ENCODE results near the gene KLRC3.
"Not testable (repeated sequence)": the region's sequence is repeated elsewhere in the genome, so short reads cannot be mapped to it uniquely, and the experiment has no call there.

Gene KLRC3

DNA sequence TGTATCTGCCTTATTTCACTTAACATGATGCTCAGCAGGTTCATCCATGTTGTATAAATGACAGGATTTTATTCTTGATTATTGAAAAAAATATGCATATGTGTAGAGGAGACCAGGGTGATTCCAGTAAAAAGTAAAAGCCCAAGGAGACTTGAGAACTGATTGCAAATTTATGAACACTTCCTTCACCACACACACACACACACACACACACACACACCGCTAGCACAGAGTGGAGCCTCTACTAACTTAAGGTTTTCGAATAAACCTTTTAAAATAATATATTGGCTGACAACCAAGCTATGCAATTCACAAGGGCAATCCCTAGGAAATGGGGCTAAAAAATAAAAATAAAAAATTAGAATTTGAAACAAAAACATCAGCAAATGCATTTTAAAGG, 22.2 kb downstream of the KLRC3 start:
- no peak for DNase-seq

DNA sequence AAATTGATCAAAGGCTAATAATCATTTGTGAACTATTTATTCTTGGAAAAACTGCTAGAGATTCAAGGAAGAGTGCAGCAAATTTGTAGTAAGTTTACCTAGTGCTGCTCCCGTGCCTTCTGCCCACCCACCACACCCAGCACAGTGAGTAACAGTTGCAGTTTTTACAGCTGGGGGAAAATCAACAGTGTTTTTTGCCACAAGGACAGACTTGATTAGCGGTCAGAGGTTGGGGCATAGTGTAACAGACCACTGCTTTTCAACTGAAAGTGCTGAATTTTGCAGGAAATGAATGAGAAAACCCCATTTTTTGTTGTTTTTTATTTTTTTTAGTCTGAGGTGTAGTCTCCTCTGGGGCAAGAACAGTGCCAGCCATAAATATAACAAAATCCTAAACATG, 23.1 kb downstream of the KLRC3 start:
- DNase-seq: no peak

DNA sequence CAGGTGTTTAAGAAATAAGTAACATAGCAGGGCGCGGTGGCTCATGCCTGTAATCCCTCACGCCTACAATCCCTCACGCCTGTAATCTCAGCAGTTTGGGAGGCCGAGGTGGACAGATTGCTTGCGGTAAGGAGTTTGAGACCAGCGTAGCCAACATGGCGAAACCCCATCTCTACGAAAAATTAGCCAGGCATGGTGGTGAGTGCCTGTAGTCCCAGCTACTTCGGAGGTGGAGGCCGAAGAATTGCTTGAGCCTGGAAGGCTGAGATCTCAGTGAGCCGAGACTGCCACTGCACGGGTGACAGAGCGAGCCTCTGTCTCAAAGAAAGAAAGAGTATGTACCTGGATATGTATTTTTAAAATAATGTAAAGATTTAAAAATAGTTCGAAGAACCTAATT, 24.2 kb downstream of the KLRC3 start:
- not testable (repeated sequence) for DNase-seq

DNA sequence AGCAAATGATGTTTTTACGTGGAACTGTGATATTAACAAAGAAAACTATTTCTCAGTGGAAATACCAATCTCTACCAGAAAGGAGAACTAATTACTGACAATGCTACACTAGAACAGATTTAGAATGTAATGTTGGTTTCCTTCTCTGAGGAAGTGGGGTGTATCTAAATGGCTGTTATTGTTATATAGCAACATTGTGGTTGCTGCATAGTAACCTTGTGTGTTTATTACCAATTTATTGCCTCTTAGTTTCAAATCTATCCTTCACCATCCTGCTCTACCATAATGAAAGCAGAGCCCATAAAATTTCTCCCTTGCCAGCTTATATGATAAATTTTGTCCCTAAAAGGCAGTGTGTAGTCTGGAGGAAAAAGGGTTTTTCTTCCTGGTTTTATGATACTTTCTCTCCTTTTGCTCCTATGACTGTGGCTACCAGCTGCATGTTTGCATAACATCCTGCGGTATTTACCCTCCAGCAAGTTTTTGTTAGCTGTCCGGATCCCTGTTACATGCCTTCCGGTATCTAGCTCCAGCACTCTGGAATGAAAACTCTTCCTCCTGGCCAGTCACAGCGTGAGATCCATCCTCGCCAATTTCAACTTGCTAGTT, 24.9 kb downstream of the KLRC3 start:
- DNase-seq: no peak

DNA sequence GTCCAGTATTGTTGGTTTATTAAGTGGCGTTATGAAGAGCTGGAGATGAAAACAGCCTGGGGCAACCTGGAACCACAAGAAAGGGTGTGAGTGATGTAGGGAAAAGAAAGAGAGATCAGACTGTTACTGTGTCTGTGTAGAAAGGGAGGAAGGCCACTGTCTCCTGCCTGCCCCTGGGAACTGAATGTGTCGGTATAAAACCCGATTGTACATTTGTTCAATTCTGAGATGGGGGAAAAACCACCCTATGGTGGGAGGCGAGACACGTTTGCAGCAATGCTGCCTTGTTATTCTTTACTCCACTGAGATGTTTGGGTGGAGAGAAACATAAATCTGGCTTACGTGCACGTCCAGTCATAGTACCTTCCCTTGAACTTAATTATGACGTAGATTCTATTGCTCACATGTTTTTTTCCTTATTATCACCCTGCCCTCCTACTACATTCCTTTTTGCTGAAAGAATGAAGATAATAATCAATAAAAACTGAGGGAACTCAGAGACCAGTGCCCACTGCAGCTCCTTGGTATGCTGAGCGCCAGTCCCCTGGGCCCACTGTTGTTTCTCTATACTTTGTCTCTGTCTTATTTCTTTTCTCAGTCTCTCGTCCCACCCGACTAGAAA, 25.8 kb downstream of the KLRC3 start:
- DNase-seq: not testable (repeated sequence)

DNA sequence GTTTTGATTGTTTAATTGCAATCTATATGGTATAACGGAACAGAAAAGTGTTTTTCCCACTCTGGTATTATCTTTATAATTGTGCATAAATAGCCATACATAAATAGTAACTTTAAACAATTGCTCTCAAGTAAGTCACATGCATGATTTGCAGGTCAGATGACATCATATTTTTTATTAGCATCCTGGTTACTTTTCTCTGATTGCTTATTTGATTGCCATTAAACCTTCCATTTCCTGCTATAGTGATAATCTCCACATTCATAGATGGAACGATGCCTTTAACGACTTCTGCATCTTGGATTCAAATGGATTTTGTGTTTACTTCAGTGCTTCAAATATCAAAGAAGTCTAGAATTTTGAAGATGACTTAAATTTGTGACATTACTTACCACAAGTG, 27.1 kb downstream of the KLRC3 start:
- DNase-seq: no peak

DNA sequence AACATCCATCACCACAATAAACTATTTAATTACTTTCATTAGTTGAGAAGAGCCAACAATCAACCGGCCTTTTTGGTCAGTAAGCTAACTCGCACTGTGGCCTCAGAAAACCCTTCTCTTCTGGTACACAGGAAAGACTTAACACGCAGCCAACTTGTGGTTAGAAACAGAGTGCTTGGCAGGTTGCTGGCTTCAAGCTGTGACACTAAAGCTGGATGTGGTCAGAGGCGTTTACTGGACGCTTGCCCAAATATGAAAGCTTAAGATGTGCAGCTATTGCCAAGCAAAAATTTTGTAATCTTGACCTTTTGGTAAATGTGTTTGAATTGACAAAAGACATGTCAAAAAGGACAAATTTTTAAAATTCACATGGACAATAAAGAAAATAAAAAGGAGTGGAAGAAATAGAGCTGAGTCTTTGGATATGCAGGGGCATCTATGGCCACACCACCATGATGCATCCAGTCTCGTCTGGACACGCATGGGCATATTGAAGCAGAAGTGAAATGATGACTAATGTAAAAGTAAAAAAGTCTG, 27.9 kb downstream of the KLRC3 start:
- no peak for DNase-seq

DNA sequence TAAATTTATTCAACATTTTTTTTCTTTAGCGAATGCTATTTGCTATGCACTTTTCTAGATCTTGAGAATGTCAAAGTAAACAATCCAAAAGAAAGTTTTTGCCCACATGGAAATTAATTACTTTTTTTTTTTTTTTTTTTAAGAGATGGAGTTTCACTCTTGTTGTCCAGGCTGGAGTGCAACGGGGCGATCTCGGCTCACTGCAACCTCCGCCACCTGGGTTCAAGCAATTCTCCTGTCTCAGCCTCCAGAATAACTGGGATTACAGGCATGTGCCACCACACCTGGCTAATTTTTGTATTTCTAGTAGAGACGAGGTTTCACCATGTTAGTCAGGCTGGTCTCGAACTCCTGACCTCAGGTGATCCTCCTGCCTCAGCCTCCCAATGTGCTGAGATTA, 29.4 kb downstream of the KLRC3 start:
- not testable (repeated sequence) for DNase-seq

DNA sequence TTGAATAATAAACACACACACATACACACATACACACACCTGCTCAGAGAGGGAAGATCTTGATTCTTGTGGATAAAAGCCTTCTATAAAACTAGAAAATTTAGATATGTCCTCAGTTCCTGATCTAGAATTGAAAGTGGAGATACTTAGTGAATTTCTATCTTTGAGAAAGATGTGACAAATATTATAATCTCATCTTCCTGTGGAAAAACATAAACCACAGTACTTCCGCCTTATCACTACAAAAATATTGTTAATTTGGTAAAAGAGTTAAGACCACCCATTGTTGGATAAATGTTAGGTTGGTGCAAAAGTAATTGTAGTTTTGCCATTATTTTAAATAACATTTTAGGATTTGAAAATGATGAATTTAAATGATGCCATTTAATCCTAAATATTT, 30.5 kb downstream of the KLRC3 start, which contains the start of gene KLRK1:
KLRK1 (minus strand) TSS at position 138 of the 400 bp plus-strand sequence. CDS start 1,231 bp downstream, outside the sequence.
- no peak for DNase-seq

DNA sequence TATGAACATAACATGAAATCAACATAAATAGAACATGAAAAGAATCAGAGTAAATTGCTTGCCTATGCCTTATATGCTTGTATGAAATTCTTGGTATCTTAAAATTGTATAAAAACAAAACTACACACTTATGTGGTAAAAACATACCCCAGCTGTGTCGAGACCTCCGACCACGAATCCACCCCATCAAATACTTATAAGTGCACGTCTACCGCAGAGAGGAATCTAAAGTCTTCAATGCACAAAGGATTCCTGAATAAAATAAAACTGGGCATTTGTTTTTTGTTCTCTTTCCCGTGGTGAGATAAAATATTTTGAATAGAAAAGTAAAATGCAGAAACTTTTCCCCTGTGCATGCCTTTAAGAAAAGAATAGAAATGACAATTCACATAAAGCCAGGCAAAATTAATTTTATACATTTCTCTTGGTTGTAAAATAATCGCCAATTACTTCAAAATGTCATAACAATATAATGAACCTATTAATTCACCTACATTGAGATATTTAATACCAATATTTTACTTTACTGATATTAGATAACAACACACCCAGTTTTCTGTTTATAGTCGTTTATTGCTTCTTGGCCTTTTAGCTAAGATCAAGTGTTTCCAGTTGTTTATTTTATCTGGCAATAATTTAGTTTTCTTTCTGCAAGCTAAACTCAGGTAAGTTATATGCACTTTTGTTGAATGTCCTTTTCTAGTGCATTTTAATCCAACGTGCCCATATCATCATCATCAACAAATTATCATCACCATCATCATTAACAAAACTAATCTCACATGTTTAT, 31.6 kb downstream of the KLRC3 start:
- no peak for DNase-seq

DNA sequence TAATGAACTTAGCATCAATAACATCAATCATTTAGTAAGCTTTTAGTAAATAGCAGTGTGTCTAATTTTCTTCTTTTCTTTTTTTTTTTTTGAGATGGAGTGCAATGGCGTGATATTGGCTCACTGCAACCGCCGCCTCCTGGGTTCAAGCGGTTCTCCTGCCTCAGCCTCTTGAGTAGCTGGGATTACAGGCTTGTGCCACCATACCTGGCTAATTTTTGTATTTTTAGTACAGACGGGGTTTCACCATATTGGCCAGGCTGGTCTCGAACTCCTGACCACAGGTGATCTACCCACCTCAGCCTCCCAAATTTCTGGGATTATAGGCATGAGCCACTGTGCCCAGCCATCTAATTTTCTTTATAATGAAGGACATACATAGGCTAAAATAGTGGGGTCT, 32.9 kb downstream of the KLRC3 start:
- DNase-seq: not testable (repeated sequence)

DNA sequence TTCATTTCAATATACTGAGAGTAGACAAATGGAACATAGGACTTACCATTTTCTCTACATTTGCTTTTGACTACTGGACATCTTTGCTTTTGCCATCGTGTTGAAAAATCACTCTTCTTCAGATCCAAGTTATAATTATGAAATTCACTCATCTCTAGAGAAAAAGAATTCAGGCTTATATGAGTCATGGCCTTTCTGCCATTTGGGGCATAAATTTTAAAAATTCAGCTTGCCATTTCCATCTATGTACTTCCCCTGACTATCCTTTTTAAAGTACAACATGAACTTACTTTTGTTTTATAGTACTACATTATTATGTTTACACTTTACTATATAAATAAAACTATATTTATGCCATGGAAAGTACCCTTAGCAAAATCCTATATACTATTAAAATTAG, 33.5 kb downstream of the KLRC3 start:
- no peak for DNase-seq

DNA sequence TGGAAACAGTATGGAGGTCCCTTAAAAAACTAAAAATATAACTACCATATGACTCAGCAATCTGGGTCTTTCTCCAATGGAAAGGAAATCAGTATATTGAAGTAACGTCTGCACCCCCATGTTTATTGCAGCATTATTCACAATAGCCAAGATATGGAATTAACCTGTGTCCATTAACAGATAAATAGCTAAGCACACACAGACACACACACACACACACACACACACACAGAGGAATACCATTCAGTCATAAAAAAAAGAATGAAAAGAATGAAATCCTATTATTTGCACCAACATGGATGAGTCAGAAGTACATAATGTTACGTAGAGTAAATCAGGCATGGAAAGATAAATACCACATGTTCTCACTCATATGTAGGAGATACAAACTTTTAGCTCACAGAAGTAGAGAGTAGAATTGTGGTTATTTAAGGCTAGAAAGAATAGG, 35.2 kb downstream of the KLRC3 start:
- no peak for DNase-seq

DNA sequence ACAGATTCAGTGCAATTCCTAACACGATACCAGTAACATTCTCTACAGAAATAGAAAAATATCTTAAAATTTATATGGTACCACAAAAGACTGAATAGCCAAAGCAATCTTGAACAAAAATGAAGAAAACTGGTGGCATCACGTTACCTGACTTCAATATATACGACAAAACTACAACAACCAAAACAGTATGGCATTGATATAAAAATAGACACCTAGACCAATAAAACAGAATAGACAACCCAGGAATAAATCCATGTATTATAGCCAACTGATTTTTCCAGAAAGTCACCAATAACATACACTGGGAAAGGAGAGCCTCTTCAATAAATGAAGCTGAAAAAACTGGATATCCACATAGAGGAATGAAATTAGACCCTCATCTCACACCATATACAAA, 36.2 kb downstream of the KLRC3 start:
- no peak for DNase-seq

DNA sequence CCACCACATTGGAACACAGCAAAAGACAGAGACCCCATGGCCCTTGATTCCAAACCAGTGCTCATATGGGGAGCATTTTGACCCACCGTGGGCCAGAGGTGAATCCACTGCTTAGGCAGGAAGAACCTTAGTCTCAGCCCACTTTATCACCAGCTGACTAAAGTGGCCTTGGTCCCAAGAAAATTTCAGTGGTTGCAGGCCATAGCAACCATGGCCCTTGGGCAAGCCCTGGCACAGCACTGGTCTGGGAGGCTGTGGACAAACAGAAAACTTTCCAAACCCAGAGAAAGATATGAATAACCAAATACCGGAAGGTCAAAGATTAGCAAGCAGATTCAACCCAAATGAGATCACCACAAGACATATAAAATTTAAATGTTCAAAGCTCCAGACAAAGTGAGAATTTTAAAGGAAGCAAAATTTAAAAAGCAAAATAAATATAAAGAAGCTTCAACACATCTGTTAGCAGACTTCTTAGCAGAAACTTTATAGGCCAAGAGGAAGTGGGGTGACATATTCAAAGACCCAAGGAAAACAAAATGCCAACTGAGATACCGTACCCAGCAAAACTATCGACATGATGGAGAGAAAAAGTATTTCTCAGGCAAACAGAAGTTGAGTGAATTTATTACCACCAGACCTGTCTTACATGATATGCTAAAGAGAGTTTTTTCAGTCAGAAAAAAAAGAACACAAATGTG, 38.3 kb downstream of the KLRC3 start:
- DNase-seq: no peak

DNA sequence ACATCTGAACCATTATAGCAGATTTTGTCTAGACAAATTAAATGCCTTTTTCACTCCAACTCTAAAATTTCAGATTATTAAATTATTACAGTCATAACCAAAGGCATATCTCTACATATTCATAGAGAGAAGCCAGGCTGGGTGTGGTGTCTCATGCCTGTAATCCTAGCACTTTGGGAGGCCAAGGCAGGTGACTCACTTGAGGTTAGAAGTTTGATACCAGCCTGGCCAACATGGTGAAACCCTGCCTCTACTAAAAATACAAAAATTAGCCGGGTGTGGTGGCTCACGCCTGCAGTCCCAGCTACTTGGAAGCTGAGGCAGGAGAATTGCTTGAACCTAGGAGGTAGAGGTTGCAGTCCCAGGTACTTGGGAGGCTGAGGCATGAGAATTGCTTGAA, 41.7 kb downstream of the KLRC3 start:
- DNase-seq: not testable (repeated sequence)

DNA sequence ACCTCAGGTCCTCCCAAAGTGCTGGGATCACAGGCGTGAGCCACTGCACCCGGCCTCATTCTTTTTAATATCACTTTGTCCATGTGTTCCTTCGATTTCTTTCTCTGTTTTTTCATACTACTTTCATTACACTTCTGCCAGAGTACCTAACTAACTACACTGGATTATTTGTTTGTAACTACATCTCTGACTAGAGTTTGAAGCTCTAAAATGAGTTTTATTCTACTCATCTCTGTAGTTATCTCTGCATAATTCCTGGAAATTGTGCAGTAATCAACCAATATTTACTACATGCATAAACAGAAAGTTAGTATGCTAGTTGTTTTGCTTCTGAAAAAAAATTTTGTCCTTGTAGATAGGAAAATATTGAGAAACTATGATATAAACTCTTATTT, 45.8 kb downstream of the KLRC3 start:
- no peak for DNase-seq

DNA sequence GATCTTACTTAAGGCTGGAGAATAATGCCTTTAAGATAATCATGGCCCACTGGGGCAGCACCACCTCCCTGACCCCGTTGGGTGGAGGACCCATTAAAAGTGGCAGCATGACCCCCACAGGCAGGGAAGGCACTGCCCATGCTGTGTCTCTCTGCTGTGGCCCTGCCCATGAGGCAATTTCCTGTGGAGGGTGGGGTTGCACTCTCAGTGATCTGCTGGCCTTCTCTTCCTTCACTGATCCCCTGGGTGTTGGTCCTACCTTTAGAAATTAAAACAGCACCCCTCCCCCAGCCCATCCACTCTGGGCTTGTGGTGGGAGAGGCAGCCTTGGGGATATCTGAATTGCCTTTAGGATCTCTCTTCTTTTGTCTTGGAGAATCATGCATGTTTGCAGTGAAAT, 47.8 kb downstream of the KLRC3 start:
- DNase-seq: no peak

DNA sequence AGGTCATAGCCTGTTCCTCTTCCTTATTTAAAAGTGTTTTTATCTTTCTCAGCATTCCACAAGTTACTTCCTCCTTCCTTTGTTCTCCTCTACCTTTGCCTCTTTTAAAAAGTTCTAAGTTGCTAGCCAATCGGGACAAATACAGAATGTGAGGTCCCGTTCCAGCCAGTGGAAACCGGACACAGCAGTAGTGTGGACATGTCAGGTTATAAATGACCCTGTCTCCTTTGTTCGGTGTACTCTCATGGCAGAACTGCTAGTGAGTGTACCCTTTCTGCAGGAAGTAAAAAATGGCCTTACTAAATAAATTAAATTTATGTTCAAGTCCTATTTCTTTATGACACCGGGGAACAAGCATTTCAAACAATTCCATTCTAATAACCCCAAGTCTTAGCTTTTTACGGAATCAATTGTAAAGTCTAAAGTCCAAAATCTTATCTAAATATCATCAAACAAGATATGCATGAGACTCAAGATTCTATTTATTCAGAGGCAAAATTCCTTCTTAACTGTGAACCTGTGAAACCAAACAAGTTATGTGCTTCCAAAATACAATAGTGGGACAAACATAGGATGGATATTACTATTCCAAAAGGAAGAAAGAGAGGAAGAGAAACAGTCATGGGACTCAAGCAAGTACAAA, 48.4 kb downstream of the KLRC3 start:
- DNase-seq: not testable (repeated sequence)

DNA sequence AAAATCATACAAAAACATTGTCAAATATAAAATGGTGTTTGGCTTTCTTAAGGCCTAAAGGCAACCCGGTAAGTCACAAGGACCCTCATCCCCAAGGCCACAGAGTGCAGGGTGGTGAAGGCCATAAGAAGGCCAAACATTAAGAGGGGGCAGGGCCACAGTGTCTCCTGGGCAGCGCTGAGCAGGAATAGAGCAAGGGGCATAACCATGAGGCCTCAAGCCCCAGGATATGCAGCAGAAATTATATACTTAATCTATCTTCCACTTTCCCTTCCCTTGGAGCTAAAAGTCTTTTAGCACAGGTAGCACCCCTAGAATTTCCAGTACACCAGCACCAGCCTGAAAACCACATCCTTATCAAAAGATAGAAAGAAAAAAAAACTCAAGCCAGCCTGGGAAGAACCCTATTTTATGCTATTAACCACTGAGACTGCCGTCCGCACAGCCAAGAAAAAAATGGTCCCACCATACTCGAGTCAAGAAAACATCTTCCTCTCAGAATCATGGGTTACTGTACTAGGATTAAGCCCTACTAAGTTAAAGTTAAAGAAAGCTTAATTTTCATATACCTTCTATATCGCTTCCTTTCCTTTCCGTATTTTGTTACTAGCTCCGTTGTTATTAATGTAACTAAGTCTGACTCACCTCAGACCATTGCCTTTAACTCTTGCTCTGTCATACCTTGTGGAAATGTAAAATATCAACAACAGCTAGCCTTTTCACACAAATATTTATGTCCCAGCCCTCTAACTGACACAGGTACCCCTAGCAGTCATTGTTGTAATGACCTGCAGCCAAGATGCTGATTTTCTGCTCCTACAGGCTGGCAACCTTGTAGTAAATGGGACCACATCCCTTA, 50.6 kb downstream of the KLRC3 start:
- no peak for DNase-seq
